GM19193 (cell line): ENCODE data around the gene OBSL1.

ENCODE experiments used
- POLR2A ChIP-seq: IDR thresholded peaks from 4 replicates; pipeline ENCODE4 v1.6.1; 2011; ENCODE audit not compliant: insufficient read depth, insufficient read length; ENCODE audit errors: extremely low read depth

Gene OBSL1

DNA sequence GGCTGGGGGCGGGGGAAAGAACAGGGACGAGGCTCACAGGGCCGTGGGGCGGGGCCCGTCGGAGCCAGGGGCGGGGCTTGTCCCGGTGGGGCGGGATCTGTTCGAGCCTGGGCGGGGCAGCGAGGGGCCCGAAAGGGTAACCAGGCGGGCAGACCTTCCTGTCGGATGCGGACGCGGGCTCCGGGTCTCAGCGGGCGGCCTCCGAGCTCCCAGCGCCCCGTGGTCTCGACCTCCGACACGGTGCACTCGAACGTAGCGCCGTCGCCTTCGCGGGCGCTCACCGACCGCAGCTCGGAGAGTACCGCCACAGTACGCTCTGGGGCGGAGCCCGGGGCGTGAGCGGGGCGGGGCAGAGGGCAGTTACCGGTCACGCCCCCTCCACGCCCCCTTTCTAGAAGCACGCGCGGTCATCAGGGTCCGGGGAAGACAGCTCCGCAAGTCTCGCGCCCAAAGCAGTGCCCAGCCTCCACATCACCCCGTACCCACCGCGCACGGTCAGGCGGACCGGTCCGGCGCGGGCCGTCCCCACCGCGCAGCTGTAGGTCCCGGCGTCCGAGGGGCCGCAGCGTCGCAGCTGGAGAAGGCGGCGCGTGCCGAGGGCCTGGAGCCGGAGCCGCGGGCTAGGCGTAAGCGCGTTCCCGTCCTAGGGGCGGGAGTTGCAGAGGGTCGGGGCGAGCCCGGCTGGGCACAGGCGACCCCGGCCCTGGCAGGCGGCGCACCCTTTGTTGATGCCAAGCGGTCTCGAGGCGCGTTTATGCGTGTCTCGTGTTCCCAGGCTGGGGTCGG is 18.8 kb downstream of the OBSL1 start:
- TF ChIP-seq POLR2A: no peak

DNA sequence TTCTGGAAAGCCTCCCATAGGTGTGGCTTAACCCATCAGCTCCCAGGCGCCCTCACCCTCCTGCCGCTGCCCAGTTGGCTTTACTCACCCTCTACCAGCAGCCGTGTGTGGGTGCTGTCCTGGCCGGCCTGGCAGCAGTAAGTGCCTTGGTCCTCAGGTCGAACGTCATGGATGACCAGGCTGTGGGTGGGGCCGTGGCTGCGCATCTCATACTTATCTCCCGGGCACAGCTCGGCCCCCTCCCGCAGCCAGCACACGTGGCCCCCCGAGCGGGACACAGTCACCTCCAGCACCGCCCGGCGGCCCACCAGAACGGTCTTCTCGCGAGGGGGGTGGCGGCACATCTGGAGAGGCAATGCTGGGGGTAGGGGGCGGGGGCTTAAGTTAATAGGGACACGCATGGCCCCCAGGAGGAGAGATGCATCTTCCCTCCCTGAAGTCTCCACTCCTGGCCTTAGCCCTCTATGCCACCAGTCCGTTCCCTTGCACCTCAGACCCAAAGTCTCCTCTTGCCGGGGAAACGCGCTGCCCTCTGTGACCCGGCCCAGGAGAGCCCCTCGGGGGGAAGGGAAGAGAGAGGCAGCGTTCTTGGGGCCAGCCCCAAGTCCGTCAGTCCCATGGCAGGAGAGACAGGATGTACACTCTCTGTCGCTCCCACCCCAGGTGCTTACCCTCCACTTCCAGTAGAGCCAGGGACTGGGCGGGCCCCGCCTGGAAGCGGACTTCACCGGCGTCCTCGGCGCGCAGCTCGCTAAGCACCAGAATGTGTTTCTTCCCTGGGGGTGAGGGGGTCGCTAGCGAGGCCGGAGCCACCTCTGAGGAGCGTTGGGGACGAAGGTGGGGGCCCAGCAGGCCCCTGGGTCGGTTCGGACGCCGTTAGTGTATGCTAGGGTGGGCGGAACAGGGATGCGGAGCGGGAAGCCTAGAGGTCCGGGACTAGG is 19.6 kb downstream of the OBSL1 start:
- TF ChIP-seq POLR2A: no peak

DNA sequence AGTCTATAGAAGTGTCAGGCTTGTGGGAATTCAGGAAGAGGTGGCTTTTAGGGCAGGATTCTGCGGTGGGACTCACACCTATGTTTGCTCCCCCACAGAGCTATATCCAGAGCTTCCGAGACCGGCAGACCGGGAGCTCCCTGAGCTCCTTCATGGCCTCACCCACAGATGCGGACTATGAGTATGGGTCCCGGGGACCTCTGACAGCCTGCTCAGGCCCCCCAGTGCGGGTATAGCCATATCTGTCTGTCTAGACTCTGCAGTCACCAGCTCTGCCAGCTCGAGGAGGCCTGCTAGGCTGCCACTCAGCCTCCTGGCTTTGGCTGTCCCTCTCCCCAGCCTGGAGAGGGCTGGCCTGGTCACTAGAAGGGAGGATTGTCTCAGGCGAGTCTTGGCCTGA is 21.7 kb downstream of the OBSL1 start:
- TF ChIP-seq POLR2A: no peak

DNA sequence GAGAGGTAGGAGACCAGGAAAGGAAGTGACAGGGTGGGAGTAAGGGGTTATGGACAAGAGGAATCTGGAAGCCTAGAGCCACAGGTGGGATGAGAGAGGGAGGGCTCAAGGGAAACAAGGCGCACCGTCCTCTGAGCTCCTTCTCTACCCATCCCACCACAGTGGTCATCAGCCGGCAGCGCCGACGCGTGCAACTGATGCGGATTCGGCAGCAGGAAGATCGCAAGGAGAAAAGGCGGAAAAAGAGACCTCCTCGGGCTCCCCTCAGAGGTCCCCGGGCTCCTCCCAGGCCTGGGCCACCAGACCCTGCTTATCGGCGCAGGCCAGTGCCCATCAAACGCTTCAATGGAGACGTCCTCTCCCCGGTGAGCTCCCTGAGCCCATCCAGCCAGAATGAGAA is 22.3 kb downstream of the OBSL1 start:
- TF ChIP-seq POLR2A: no peak

DNA sequence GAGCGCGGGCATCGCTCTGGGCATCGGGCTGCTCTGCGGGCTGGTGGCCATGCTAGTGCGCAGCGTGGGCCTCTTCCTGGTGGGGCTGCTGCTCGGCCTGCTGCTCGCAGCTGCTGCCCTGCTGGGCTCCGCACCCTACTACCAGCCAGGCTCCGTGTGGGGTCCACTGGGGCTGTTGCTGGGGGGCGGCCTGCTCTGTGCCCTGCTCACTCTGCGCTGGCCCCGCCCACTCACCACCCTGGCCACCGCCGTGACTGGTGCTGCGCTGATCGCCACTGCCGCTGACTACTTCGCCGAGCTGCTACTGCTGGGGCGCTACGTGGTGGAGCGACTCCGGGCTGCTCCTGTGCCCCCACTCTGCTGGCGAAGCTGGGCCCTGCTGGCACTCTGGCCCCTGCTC is 23.7 kb downstream of the OBSL1 start:
- no peak for TF ChIP-seq POLR2A

DNA sequence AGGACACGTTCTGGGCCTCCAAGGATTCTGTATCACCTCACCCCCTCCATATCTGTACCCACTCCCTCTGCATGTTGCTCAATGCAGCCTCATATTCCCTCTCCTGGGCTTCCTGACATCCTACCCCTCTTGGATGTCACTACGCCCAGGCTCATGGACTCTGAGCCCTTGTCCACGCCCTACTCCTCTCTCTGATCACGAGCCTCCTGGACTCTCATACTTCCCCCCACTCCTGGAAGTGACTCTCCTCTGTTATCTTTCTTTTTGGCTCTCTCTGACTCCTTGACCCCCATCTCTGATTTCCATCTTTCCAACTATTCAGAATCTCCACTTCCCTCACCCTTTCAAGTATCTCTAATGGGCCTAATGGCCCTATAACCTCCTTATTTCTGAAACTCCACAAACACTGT is 25.4 kb downstream of the OBSL1 start:
- no peak for TF ChIP-seq POLR2A

DNA sequence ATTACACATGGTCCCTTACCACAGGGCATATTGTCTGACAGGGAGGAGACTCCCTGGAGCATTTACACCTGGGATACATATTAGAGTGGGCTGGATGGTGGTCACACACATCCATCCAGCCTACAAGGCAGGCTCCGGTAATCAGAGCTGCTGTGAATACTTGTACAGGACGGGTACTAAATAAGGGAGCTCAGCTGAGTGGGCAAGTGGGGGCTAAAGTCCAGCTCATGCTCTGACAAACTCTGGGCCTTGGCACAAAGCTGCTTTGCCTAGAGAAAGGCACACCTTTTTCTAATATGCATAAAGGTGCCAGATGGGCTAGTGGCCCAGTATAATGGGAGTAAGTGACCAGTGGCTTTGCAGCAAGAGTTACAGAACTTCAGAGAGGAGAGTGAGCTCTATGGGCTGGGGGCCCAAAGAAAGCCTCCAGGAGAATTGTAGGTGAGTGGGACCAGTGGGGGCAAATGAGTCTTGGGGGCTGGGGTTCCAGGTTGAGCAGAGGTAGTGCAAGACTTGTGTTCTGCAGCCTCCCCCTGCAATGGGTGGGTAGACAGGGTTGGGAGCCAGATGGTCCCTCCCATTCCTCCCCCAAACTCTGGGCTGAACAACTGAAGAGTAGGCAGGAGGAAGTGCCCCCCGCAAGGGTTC is 25.9 kb downstream of the OBSL1 start:
- no peak for TF ChIP-seq POLR2A

DNA sequence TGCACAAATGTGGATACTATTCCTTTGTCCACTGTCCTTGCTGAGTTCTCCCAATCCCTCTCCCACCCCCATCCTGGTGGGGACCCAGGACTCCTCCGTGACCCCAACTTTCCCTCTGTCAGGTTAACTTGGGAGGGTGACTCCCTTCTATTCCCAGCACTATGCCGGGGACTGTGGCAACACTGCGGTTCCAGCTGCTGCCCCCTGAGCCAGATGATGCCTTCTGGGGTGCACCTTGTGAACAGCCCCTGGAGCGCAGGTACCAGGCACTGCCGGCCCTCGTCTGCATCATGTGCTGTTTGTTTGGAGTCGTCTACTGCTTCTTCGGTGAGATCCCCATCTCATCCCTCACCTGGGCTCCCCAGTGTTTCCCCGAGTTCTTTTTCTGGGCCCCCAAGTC is 26.8 kb downstream of the OBSL1 start:
- no peak for TF ChIP-seq POLR2A

DNA sequence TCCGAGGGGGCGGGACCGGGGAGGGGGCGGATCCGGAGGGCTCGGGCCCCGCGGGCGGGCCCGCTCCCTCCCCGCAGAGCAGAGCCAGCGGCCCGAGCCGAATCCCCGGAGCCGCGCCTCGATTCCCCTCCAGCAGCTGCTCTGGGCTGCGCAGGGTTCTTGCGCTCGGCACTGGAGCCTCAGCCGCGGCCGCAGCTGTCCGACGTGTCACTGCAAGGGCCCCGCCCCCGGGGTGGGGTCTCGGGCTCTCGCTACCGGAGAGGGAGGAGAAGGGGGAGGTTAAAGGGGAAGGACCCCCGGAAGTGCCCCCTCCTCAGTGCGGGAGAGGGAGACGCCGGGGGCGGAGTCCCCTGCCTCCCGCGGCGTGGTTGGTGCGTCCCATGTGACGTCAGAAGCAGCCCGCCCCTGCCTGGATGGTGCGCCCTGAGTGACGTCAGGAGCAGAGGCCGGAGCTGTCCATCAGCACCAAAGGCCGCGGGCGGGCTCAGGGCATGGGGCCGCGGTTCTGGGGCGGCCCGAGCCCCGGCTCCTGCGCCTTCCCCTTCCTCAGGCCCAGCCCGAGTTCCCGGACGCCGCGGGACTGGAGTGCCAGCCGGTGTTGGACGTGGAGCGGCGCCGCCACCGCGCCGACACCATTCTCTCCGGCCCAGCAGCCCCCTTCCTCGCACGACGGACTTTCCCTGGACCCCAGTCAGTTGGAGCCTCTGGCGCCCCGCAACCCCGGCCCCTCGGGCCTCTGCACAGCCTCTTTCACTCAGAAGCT is 27.6 kb downstream of the OBSL1 start, which contains the start of the genes CHPF and TMEM198:
Gene CHPF, minus strand, starts transcription at position 214 of the 763 bp plus-strand sequence. CDS start 271 bp downstream, outside the sequence.
Gene TMEM198, plus strand, starts transcription at position 433 of the 763 bp plus-strand sequence. CDS start 700 bp downstream, outside the sequence.
- TF ChIP-seq POLR2A: peak; percentile 35

DNA sequence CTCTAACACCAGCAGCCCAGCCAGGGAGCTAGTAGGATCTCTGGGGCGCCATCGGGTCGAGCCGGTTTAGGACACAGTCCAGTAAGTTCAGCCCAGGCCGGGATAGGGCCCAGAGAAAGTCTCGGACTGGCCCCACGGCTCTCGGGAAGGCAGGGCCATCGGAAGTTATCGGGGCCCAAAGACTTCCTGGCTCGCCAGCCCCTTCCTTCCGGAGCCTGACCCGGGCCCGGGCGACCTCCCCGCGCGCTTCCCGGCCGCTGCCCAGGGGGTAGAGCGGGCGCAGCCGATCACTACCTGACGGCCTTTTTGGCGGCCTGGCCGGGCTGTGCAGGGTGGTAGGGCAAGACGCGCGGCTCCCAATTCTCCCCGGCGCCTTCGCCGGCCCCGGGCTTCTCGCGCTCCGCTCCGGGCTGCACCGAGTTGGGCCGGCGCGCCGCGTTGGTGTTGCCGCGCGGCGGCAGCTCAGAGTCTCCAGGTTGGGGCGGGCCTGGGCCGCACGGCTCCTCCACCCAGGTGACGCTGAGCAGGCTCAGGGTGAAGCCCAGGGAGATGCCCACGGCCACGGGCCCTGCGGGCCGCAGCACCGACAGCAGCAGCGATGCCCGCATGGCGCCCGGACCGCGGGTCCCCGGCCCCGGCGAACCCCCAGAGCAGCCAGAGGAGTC is 28.3 kb downstream of the OBSL1 start:
- no peak for TF ChIP-seq POLR2A

DNA sequence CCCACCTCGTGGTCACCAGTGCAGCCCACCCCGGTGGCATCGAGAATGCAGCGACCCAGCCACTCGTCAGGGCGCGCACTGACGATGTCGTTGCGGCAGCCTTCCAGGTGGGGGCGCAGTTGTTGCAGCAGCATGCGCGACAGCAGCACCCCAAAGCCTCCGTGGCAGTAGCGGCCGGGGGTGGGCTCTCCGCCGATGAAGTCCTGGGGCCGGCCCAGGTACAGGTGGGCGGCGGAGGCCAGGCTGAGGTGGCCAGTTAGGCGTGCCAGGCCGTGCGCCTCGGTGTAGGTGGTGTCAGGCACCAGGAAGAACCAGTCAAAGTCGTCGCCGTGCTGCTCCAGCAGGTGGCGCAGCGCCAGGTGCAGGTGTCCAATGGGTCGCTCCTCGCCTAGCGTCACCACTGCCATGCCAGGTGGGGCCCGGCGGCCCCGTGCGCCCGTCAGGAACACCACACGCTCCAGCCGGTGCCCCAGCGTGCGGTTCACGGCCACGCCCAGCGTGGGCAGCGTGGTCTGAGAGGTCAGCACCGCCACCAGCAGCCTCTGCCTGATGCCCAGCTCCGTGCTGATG is 29.6 kb downstream of the OBSL1 start:
- no peak for TF ChIP-seq POLR2A

DNA sequence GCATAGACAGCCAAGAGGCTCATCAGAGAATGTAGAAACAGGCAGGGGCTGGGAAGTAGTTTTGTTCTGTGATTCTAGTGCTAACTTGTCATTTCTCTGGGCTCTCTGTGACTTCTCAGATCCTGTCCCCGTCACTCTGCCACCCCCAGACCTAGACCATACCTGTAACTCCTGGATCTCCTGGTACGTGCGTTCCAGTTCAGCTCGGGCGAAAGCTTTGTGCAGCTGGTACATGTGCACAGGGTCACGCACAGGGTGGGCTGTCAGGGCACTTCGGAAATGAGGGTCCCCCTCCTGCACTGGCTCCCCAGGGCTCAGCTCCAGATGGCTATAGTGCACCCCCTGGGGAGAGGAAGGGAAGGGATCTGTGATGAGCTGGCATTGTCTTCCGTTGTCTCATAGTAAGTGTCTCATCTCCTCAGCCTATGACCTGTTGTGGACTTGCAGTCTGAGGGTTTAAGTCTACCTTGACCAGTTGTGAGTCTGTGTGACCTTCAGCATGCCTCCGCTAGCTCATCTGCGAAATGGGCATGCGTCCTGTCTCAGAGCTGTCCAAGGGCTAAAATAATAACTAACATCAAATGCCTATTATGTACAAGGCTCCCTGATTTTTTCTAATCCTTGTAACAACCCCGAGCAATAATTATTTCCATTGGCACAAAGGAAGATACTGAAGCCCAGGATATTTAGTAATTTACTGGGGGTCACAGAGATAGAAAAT is 30.4 kb downstream of the OBSL1 start:
- TF ChIP-seq POLR2A: no peak
